K562 (cell line): ENCODE results near the gene CNTN5. TPM values are rescaled to one million over a fixed set of nuclear protein-coding genes. Genes with fewer than 3 reads are reported as not detected.

ENCODE experiments used
- ATAC-seq: fragments of 200-7000 bp; cut with Tn5 transposase; 3 replicates; pipeline ENCODE4 v1.9.1; 2020; ENCODE audit warnings: moderate library complexity
- BruUV-seq: library from RNA; stranded (reverse); fragments of 400-500 nt; replicated peaks from 2 replicates; lab custom pipeline; 2021; lab: Mats Ljungman, UMichigan
- CTCF ChIA-PET: fragments of 300-600 bp; formaldehyde crosslinking; extraction: SDS; loops from one replicate; lab custom pipeline; 2021; ENCODE audit warnings: low intra/inter-chr PET ratio; lab: Yijun Ruan, JAX
- POLR2A ChIA-PET: fragments of 300-600, 350-650 bp; sonication (Branson Sonifier 250); formaldehyde crosslinking; extraction: SDS; loops from one replicate; lab custom pipeline; 2021; ENCODE audit warnings: antibody characterized with exemption, inconsistent platforms; lab: Yijun Ruan, JAX
- DNase-seq, 4 experiments: peaks; one replicate each; pipeline versions ENCODE4 v3.0.0 to v3.0.0-alpha.2; 2011 to 2018; ENCODE audit warnings: low spot score in 3 of 4, mixed read lengths in 3 of 4; ENCODE audit errors: extremely low read depth in 1 of 4
- FAIRE-seq: peaks from 2 replicates; lab custom pipeline; 2011; peaks lifted over from hg19 to GRCh38; lab: Jason Lieb, UNC
- H2AFZ ChIP-seq: 2 replicates; pipeline ENCODE4 v1.6.0; 2011; ENCODE audit warnings: low read depth, low read length, control low read depth, inconsistent platforms
- H3K27ac ChIP-seq: fragments of 200-600 bp; 3 replicates; pipeline ENCODE4 v1.8.0; 2011; ENCODE audit warnings: low read depth, mild to moderate bottlenecking, control low read depth, inconsistent platforms, low read length, moderate library complexity, mixed read lengths; ENCODE audit errors: extremely low read depth
- H3K27me3 ChIP-seq, 2 experiments: fragments of 300-600 bp in 1 of 2; 2 replicates in 1 of 2; 3 replicates in 1 of 2; pipeline versions ENCODE4 v1.6.0 to v1.8.0; 2011; ENCODE audit warnings: inconsistent platforms in 2 of 2, low read length in 2 of 2, mild to moderate bottlenecking in 1 of 2, mixed read lengths in 1 of 2, moderate library complexity in 1 of 2; ENCODE audit not compliant: control insufficient read depth in 2 of 2, insufficient read depth in 2 of 2
- H3K36me3 ChIP-seq: fragments of 300-600 bp; 3 replicates; pipeline ENCODE4 v1.8.0; 2011; ENCODE audit warnings: mild to moderate bottlenecking, low read length, inconsistent platforms; ENCODE audit not compliant: control insufficient read depth, insufficient read depth
- H3K4me1 ChIP-seq, 2 experiments: fragments of 200-600 bp in 1 of 2; replicated peaks in 1 of 2; 2 replicates in 1 of 2; 3 replicates in 1 of 2; pipeline versions ENCODE4 v1.5.1 to v1.8.0; 2011; ENCODE audit warnings: inconsistent platforms in 2 of 2, low read length in 2 of 2, mild to moderate bottlenecking in 1 of 2, mixed read lengths in 1 of 2, moderate library complexity in 1 of 2; ENCODE audit not compliant: control insufficient read depth in 2 of 2, insufficient read depth in 2 of 2
- H3K4me2 ChIP-seq: 2 replicates; pipeline ENCODE4 v1.6.1; 2011; ENCODE audit warnings: low read length, control low read depth, inconsistent platforms, mixed read lengths; ENCODE audit not compliant: insufficient read depth
- H3K4me3 ChIP-seq: fragments of 200-600 bp; sonication (generic), shearing (Covaris generic); 2 replicates; pipeline ENCODE4 v1.5.1; 2016; ENCODE audit warnings: control low read depth, inconsistent platforms
- H3K79me2 ChIP-seq: fragments of 200-600 bp; 3 replicates; pipeline ENCODE4 v1.8.0; 2011; ENCODE audit warnings: low read length, inconsistent platforms; ENCODE audit not compliant: control insufficient read depth, insufficient read depth
- H3K9ac ChIP-seq, 2 experiments: 2 replicates each; pipeline versions ENCODE4 v1.6.0 to v1.6.1; 2011; ENCODE audit warnings: low read depth in 2 of 2, low read length in 2 of 2, control low read depth in 1 of 2, inconsistent platforms in 1 of 2, mild to moderate bottlenecking in 1 of 2, mixed read lengths in 1 of 2; ENCODE audit not compliant: insufficient read depth in 1 of 2
- H3K9me1 ChIP-seq: one replicate; pipeline ENCODE4 v1.6.0; 2011; ENCODE audit warnings: inconsistent platforms, mild to moderate bottlenecking, low read length, moderate library complexity; ENCODE audit not compliant: control insufficient read depth, insufficient read depth
- H3K9me3 ChIP-seq: replicated peaks from 2 replicates; pipeline ENCODE4 v1.5.1; 2011; ENCODE audit warnings: low read depth, low read length, inconsistent platforms; ENCODE audit not compliant: control insufficient read depth, insufficient read depth
- H4K20me1 ChIP-seq: replicated peaks from 2 replicates; pipeline ENCODE4 v1.6.1; 2011; ENCODE audit warnings: low read length, inconsistent platforms, mixed read lengths; ENCODE audit not compliant: control insufficient read depth, insufficient read depth
- ARID4B ChIP-seq: sonication (generic); formaldehyde crosslinking; IDR thresholded peaks from 2 replicates; pipeline ENCODE4 v1.8.0; 2022; ENCODE audit warnings: mild to moderate bottlenecking, missing genetic modification reagents
- CREBBP ChIP-seq: IDR thresholded peaks from one replicate; pipeline ENCODE4 v1.6.1; 2012; ENCODE audit warnings: low read depth, mild to moderate bottlenecking, control low read depth, inconsistent platforms, low read length
- CSDE1 ChIP-seq, 2 experiments: fragments of 450-650 bp; IDR thresholded peaks; 2 replicates each; pipeline ENCODE4 v1.6.1; 2016; ENCODE audit warnings: mild to moderate bottlenecking in 1 of 2
- FOXK2 ChIP-seq, 2 experiments: fragments of 450-650 bp; IDR thresholded peaks in 1 of 2; conservative IDR thresholded peaks in 1 of 2; 2 replicates each; pipeline ENCODE4 v1.6.1; 2016; ENCODE audit warnings: low read depth in 2 of 2, mild to moderate bottlenecking in 1 of 2
- HMBOX1 ChIP-seq: sonication (generic); IDR thresholded peaks from 2 replicates; pipeline ENCODE4 v1.6.1; 2016
- NKRF ChIP-seq: fragments of 450-650 bp; IDR thresholded peaks from 2 replicates; pipeline ENCODE4 v1.6.1; 2016; ENCODE audit warnings: borderline replicate concordance
- POLR3G ChIP-seq: IDR thresholded peaks from 2 replicates; pipeline ENCODE4 v1.6.1; 2011; ENCODE audit not compliant: insufficient read length, insufficient replicate concordance; ENCODE audit errors: extremely low read depth
- RBFOX2 ChIP-seq: fragments of 200-400 bp; formaldehyde crosslinking; IDR thresholded peaks from 2 replicates; pipeline ENCODE4 v1.6.1; 2017; ENCODE audit warnings: low read depth, mild to moderate bottlenecking, low read length, moderate library complexity
- STAG1 ChIP-seq: sonication (generic); formaldehyde crosslinking; IDR thresholded peaks from 2 replicates; pipeline ENCODE4 v1.5.0; 2020; ENCODE audit warnings: missing genetic modification reagents, borderline replicate concordance
- TBL1XR1 ChIP-seq, 2 experiments: IDR thresholded peaks; 2 replicates each; pipeline ENCODE4 v1.6.1; 2012; ENCODE audit warnings: improper control_type of control experiment in 2 of 2, low read length in 2 of 2, mild to moderate bottlenecking in 1 of 2
- THRA ChIP-seq: fragments of 450-650 bp; IDR thresholded peaks from 2 replicates; pipeline ENCODE4 v1.6.1; 2017; ENCODE audit warnings: mild to moderate bottlenecking, moderate library complexity
- ZNF561 ChIP-seq: fragments of 450-650 bp; formaldehyde crosslinking; conservative IDR thresholded peaks from 2 replicates; pipeline ENCODE4 v1.4.0; 2020; ENCODE audit warnings: mild to moderate bottlenecking, moderate library complexity
- WGBS: fragments of 100-300 bp; shearing (Covaris generic); methylation state at CpG from one replicate; pipeline ENCODE4 v1.1.6; 2016; ENCODE audit warnings: low coverage, mixed read lengths; ENCODE audit not compliant: insufficient coverage; ENCODE audit errors: missing lambda C conversion rate; 5-methylcytosine and 5-hydroxymethylcytosine counted together
- in situ Hi-C: fragments of 300-500 bp; cut with MboI; formaldehyde crosslinking; loops from 4 replicates; pipeline ENCODE4 v1.15.0; 2018; ENCODE audit warnings: inconsistent platforms, mixed read lengths
- intact Hi-C: fragments of 100-400 bp; cut with micrococcal nuclease; formaldehyde crosslinking; loops from 2 replicates; pipeline ENCODE4 v1.14.2; 2022
- polyA plus RNA-seq, 8 experiments: library from polyadenylated mRNA; depleted of rRNA in 4 of 8; stranded (reverse) in 5 of 8; unstranded in 3 of 8; fragments of >200 nt; fragmentation: Nextera tagmentation in 2 of 8; fragmentation: Illumina TruSeq in 1 of 8; extraction: Ambion mirVana in 2 of 8; extraction: Trizol in 1 of 8; gene quantifications; 2 replicates each; pipeline versions ENCODE4 v1.2.1 to v1.2.3, GENCODE V29; 2011 to 2014; ENCODE audit warnings: inconsistent platforms in 1 of 8, missing spikeins in 1 of 8
- total RNA-seq, 7 experiments: library from RNA; depleted of rRNA in 6 of 7; stranded (reverse); fragments of >200 nt in 6 of 7; fragmentation: Illumina TruSeq in 2 of 7; extraction: Trizol in 2 of 7; gene quantifications; 2 replicates each; pipeline versions ENCODE4 v1.2.1 to v1.2.3, GENCODE V29; 2011 to 2021; ENCODE audit warnings: low replicate concordance in 1 of 7

CNTN5 gene
- total and polyA plus RNA-seq, 9 of the 15 experiments (the other 6 are each of a cell fraction or from before 2014, with no cell fraction given) = 0.03 TPM; not detected in 8

- intact Hi-C loops = no loop called here
- no peak for TF ChIP-seq ARID4B (CRISPR knock-in tag)
- TF ChIP-seq CSDE1 (IDR thresholded peaks at IDR 0.05) = no peak
- TF ChIP-seq POLR3G = no peak
- TF ChIP-seq ZNF561 = no peak
- no peak for TF ChIP-seq RBFOX2
- TF ChIP-seq THRA = no peak
- no peak for TF ChIP-seq NKRF
- TF ChIP-seq HMBOX1 = no peak
- TF ChIP-seq STAG1 (CRISPR knock-in tag) = no peak
- TF ChIP-seq FOXK2 (conservative IDR thresholded peaks at IDR 0.05 in 1 of 2, IDR thresholded peaks at IDR 0.05 in 1 of 2; ENCODE audit: low read depth in 2 of 2) = no peak
- TF ChIP-seq CREBBP = no peak
- no peak for TF ChIP-seq TBL1XR1 (IDR thresholded peaks at IDR 0.05; ENCODE audit: low read length in 2 of 2)
- TF ChIP-seq, all 486 proteins: peak for 0
- BruUV-seq = no TSS peak
These were observed 900.2 kb downstream of the CNTN5 start for GRCh38 chr11:99920956-99921355.

More at GRCh38 chr11:99920956-99921355, 900.2 kb downstream of the CNTN5 start:
- no peaks in the 10 kb centered on the region for H3K4me1 ChIP-seq
- no peaks in the 10 kb centered on the region for H3K9me1 ChIP-seq
- ChIA-PET CTCF (no interaction called here), POLR2A (no interaction called here)
- DNase-seq (no peak), FAIRE-seq (no peak), ATAC-seq (no peak)
- no peak overlapping the region for H3K9ac ChIP-seq
- H3K27ac ChIP-seq = no peak overlapping the region
- H2AFZ ChIP-seq = no peak overlapping the region
- H4K20me1 ChIP-seq = no peaks in the 10 kb centered on the region
- no peaks in the 10 kb centered on the region for H3K9me3 ChIP-seq
- 0% methylated on average over 3 of the region's 3 CpGs for WGBS
- H3K36me3 ChIP-seq = no peaks in the 10 kb centered on the region
- H3K4me3 ChIP-seq = no peak overlapping the region
- no peak overlapping the region for H3K4me2 ChIP-seq
- no peaks in the 10 kb centered on the region for H3K79me2 ChIP-seq
- in situ Hi-C loops = no loop called here
- no peaks in the 10 kb centered on the region for H3K27me3 ChIP-seq
